A673 (cell line): ENCODE measurements around the gene NAA15. TPM values are rescaled to one million over a fixed set of nuclear protein-coding genes. Genes with fewer than 3 reads are reported as not detected.

ENCODE experiments used
- BruUV-seq: library from RNA; stranded (reverse); fragments of 400-500 nt; replicated peaks from 2 replicates; lab custom pipeline; 2021; lab: Mats Ljungman, UMichigan
- CTCF ChIA-PET: fragments of 300-600 bp; sonication (Branson Sonifier 250); formaldehyde crosslinking; loops from one replicate; lab custom pipeline; 2022; ENCODE audit warnings: antibody characterized with exemption; lab: Charles Lee
- POLR2A ChIA-PET: fragments of 300-600 bp; sonication (Branson Sonifier 250); formaldehyde crosslinking; loops from one replicate; lab custom pipeline; 2022; ENCODE audit warnings: antibody characterized with exemption; ENCODE audit not compliant: low non-redundant PET; lab: Charles Lee
- DNase-seq: peaks from one replicate; pipeline ENCODE4 v3.0.0-alpha.2; 2015; ENCODE audit warnings: low spot score
- H3K27ac ChIP-seq: fragments of 200-600 bp; sonication (generic); 2 replicates; pipeline ENCODE4 v1.5.1; 2016; ENCODE audit warnings: mixed run types, low read depth, mild to moderate bottlenecking, mixed read lengths, antibody characterized with exemption, low read length; ENCODE audit not compliant: poor library complexity, severe bottlenecking
- H3K27me3 ChIP-seq: fragments of 200-600 bp; sonication (generic); replicated peaks from 2 replicates; pipeline ENCODE4 v1.6.1; 2017; ENCODE audit warnings: mixed run types, low read depth, mild to moderate bottlenecking, mixed read lengths, antibody characterized with exemption, low read length; ENCODE audit not compliant: insufficient read depth, poor library complexity
- H3K36me3 ChIP-seq: fragments of 200-600 bp; sonication (generic); 2 replicates; pipeline ENCODE4 v1.6.1; 2016; ENCODE audit warnings: mixed run types, mild to moderate bottlenecking, mixed read lengths, antibody characterized with exemption, low read length; ENCODE audit not compliant: insufficient read depth, poor library complexity, severe bottlenecking
- H3K4me1 ChIP-seq: fragments of 200-600 bp; sonication (generic); 2 replicates; pipeline ENCODE4 v1.6.1; 2017; ENCODE audit warnings: mixed run types, mild to moderate bottlenecking, mixed read lengths, antibody characterized with exemption, low read length; ENCODE audit not compliant: insufficient read depth, poor library complexity, severe bottlenecking
- H3K4me3 ChIP-seq: fragments of 200-600 bp; sonication (generic); 2 replicates; pipeline ENCODE4 v1.5.1; 2016; ENCODE audit warnings: low read depth, mixed run types, mild to moderate bottlenecking, mixed read lengths, low read length; ENCODE audit not compliant: poor library complexity, severe bottlenecking
- H3K9me3 ChIP-seq: fragments of 200-600 bp; sonication (generic); 2 replicates; pipeline ENCODE4 v1.6.1; 2016; ENCODE audit warnings: mixed run types, low read depth, mild to moderate bottlenecking, mixed read lengths, antibody characterized with exemption, low read length; ENCODE audit not compliant: poor library complexity, severe bottlenecking
- EZH2 ChIP-seq: fragments of 200-600 bp; sonication (generic); IDR thresholded peaks from 2 replicates; pipeline ENCODE4 v1.6.1; 2017; ENCODE audit warnings: borderline replicate concordance, low read depth, mild to moderate bottlenecking, mixed read lengths, antibody characterized with exemption, low read length; ENCODE audit not compliant: poor library complexity, severe bottlenecking
- intact Hi-C: fragments of 100-400 bp; cut with micrococcal nuclease; formaldehyde crosslinking; loops from one replicate; pipeline ENCODE4 v1.10.0; 2022; ENCODE audit not compliant: unreplicated experiment
- total RNA-seq: library from RNA; stranded (reverse); gene quantifications from 2 replicates; pipeline ENCODE4 v1.2.3, GENCODE V29; 2021
- TF ChIP-seq, protein P1 (sequence below): fragments of 300-800, 200-600 bp; sonication (generic); conservative IDR thresholded peaks from 2 replicates; pipeline ENCODE4 v1.5.1; 2017; ENCODE audit warnings: low read depth, mild to moderate bottlenecking, antibody characterized with exemption, low read length, moderate library complexity, mixed read lengths

Gene NAA15
- total RNA-seq, 1 experiment from 2014 or later: 123 TPM

DNA sequence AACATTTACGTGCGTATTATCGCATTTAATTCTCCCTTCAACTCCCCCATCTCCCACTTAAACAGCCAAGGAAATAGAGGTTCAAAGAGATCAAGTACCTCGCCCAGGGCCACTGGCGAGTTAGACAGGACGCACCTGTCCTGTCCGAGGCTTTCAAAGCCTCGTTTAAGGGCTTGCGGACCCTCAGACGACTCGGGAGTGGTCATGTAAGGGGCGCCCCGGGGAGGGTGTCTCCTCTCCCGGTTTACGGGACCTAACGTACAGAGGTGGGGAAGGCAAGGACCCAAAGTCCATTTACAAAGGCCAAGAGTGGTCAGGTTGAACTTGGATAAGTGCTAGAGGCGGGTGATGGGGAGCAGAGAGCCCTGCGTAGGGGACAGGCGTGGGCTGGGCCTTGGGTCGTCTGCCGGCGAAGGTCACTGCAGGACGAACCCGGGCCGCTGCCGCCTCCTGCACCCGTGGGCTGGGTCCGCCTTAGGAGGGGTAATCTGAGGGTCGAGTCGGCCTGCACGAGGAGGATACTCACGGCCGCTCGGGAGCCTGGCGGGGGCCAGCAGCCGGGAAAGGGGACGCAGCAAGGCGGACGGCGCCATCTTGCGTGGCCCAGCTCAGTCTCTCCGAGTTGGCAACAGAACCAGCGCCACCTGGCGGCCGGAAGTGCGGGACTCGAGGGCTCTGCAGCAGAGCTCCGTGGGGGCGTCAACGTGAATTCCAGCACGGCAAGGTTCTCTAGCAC lies 5.9 kb upstream of the NAA15 start:
- Histone ChIP-seq H3K36me3 (peaks cover 35% of the 10 kb centered on the region), H3K4me1 (peaks cover 21% of the 10 kb centered on the region), H3K4me3 (peak overlapping the region; percentile 89), H3K27me3 (no peaks in the 10 kb centered on the region), H3K27ac (peak overlapping the region; percentile 96), H3K9me3 (no peaks in the 10 kb centered on the region)
- ChIA-PET POLR2A (interaction anchor here (0.7 kb wide), 1 partner anchor 119 kb away, joined by 4 read pairs; no protein-coding TSS in a partner anchor), CTCF (interaction anchor here (0.5 to 2.7 kb wide), 9 partner anchors 23 to 338 kb away, joined by 3 to 15 read pairs (median 3); partner anchors contain the start of gene ELF2)
- TSS peak; percentile 87 for BruUV-seq
- TF ChIP-seq EZH2: no peak
- TF ChIP-seq, protein P1, sequence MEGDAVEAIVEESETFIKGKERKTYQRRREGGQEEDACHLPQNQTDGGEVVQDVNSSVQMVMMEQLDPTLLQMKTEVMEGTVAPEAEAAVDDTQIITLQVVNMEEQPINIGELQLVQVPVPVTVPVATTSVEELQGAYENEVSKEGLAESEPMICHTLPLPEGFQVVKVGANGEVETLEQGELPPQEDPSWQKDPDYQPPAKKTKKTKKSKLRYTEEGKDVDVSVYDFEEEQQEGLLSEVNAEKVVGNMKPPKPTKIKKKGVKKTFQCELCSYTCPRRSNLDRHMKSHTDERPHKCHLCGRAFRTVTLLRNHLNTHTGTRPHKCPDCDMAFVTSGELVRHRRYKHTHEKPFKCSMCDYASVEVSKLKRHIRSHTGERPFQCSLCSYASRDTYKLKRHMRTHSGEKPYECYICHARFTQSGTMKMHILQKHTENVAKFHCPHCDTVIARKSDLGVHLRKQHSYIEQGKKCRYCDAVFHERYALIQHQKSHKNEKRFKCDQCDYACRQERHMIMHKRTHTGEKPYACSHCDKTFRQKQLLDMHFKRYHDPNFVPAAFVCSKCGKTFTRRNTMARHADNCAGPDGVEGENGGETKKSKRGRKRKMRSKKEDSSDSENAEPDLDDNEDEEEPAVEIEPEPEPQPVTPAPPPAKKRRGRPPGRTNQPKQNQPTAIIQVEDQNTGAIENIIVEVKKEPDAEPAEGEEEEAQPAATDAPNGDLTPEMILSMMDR: peak; percentile 97
- intact Hi-C loops: loop anchor here (2.0 to 5.0 kb wide), 3 partner anchors 67 to 263 kb away; no protein-coding TSS in a partner anchor
- peak; percentile 97 for DNase-seq

DNA sequence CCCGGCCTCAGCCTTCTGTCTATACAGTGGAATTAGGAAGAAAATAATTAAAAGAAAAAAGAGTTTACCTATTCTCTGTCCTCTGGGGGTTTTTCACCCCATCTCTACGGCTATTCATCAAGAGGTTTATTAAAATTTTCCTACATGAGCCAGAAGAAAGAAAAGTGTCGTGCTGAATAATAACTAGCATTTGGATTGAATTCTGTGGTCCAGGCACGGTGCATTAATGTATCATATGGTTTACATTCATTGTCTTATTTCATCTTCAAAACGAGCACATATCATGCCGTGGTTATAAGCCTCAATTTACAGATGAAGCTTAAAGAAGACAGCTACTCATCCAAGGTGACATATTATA lies 5.4 kb upstream of the NAA15 start:
- peaks cover 21% of the 10 kb centered on the region for H3K4me1 ChIP-seq
- peaks cover 32% of the 10 kb centered on the region for H3K36me3 ChIP-seq
- TF ChIP-seq, protein P1: no peak
- TF ChIP-seq EZH2: no peak
- peak overlapping the region; percentile 89 for H3K4me3 ChIP-seq
- no peaks in the 10 kb centered on the region for H3K9me3 ChIP-seq
- H3K27me3 ChIP-seq: no peaks in the 10 kb centered on the region
- no peak for DNase-seq
- CTCF ChIA-PET: interaction anchor here (0.5 to 2.7 kb wide), 9 partner anchors 35 to 338 kb away, joined by 3 to 15 read pairs (median 3); partner anchors contain the start of gene ELF2
- intact Hi-C loops: loop anchor here (2.0 to 5.0 kb wide), 3 partner anchors 67 to 264 kb away; no protein-coding TSS in a partner anchor
- BruUV-seq: no TSS peak
- peak overlapping the region; percentile 96 for H3K27ac ChIP-seq
- POLR2A ChIA-PET: interaction anchor here (0.7 kb wide), 1 partner anchor 120 kb away, joined by 4 read pairs; no protein-coding TSS in a partner anchor

DNA sequence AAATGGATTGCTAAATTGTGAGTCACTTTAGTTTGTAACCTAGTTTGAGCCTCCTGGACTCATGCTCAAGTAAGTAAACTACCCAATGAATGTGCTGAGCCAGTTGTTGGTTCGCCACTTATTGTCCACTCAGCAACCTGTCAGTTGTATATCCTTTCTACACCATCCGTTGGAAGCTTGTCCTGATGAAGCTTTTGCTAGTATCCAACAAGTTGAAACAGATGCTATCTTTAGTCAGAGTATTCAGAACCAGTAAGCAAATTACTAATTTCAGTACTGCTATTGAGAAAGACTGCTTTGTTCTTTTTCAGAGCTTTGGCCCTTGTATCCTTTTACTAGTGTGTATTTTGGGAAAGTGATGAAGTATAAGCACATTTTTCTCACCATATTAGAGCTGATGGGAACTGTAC lies 4.3 kb upstream of the NAA15 start:
- Histone ChIP-seq H3K36me3 (peaks cover 25% of the 10 kb centered on the region), H3K4me1 (peaks cover 21% of the 10 kb centered on the region), H3K4me3 (no peak overlapping the region), H3K9me3 (no peaks in the 10 kb centered on the region), H3K27ac (peak overlapping the region; percentile 96), H3K27me3 (no peaks in the 10 kb centered on the region)
- POLR2A ChIA-PET: no interaction called here
- TF ChIP-seq, protein P1: no peak
- no peak for TF ChIP-seq EZH2
- intact Hi-C loops: loop anchor here (5.0 kb wide), 1 partner anchor 265 kb away; no protein-coding TSS in a partner anchor
- no peak for DNase-seq
- BruUV-seq: no TSS peak
- CTCF ChIA-PET: interaction anchor here (2.7 kb wide), 1 partner anchor 266 kb away, joined by 15 read pairs; no protein-coding TSS in a partner anchor
